Psoas muscle (tissue), 8 donors: ENCODE measurements around the gene HPGDS. TPM values are rescaled to one million over a fixed set of nuclear protein-coding genes. Genes with fewer than 3 reads are reported as not detected.

Experiments
- ATAC-seq, 4 donors: fragments of 200-7000 bp; cut with Tn5 transposase; one replicate each; pipeline ENCODE4 v1.9.1; 2020; ENCODE audit warnings: moderate library complexity in 3 of 4, mild to moderate bottlenecking in 2 of 4
- DNase-seq, 2 donors: peaks; one replicate each; pipeline ENCODE4 v3.0.0-alpha.2; 2020
- H3K27ac ChIP-seq: fragments of 200-600 bp; one replicate; pipeline ENCODE4 v1.8.0; 2022
- H3K27me3 ChIP-seq, 3 donors: fragments of 200-600 bp in 1 of 3; one replicate each; pipeline versions ENCODE4 v1.6.1 to v1.8.0; 2013 to 2022; ENCODE audit warnings: low read length in 2 of 3, mild to moderate bottlenecking in 2 of 3, moderate library complexity in 1 of 3; ENCODE audit not compliant: insufficient read depth in 3 of 3
- H3K36me3 ChIP-seq, 2 donors: fragments of 200-600 bp in 1 of 2; one replicate each; pipeline versions ENCODE4 v1.6.1 to v1.8.0; 2013 to 2022; ENCODE audit warnings: low read depth in 1 of 2, mild to moderate bottlenecking in 1 of 2, moderate library complexity in 1 of 2; ENCODE audit not compliant: insufficient read depth in 1 of 2
- H3K4me1 ChIP-seq: fragments of 200-600 bp; one replicate; pipeline ENCODE4 v1.8.0; 2022
- H3K4me3 ChIP-seq: fragments of 200-600 bp; one replicate; pipeline ENCODE4 v1.8.0; 2022; ENCODE audit warnings: mild to moderate bottlenecking
- H3K9me3 ChIP-seq: fragments of 200-600 bp; one replicate; pipeline ENCODE4 v1.8.0; 2022
- CTCF ChIP-seq: fragments of 200-600 bp; IDR thresholded peaks from one replicate; pipeline ENCODE4 v1.8.0; 2022; ENCODE audit warnings: antibody characterized with exemption
- WGBS, 3 donors: extraction: QIAGEN DNeasy Blood & Tissue Kit; methylation state at CpG; one replicate each; pipeline versions ENCODE4 v1.1.6 to v1.1.7; 2013; 5-methylcytosine and 5-hydroxymethylcytosine counted together
- intact Hi-C, 2 donors: fragments of 100-400 bp; cut with DNase I; formaldehyde crosslinking; loops; one replicate each; pipeline versions ENCODE4 v1.11.0 to v1.14.2; 2022
- polyA plus RNA-seq, 3 donors: library from polyadenylated mRNA; stranded (reverse); fragments of 200-250 nt; gene quantifications; one replicate each; pipeline ENCODE4 v1.2.3, GENCODE V29; 2013
- total RNA-seq, 4 donors: library from RNA; stranded (reverse); fragmentation: NEBNext Ultra II Directional in 2 of 4; extraction: Animal tissue kit (Norgen Biotek cat#: 25700) in 2 of 4; gene quantifications; one replicate each; pipeline versions ENCODE4 v1.2.1 to v1.2.4, GENCODE V29; 2021 to 2023
- donor health status: healthy with polysubstance abuse.
- donor health status: DM: no; HTN: no; CAD: no; lungs with moderate emphysema.
- donor health status: Bipolar disorder and iron deficiency.
- donor health status: healthy.
- donor health status: DM: yes; HTN: yes; CAD: no.
- donor health status: DM: no; HTN: no; CAD: no.
- donor health status: DM: no; HTN: no; CAD: no.
- donor health status: DM: yes; HTN: yes; CAD: no.

The HPGDS gene
- total and polyA plus RNA-seq, 7 donors, result 0.06 to 0.79 (median 0.39) TPM

GRCh38 chr4:94352996-94353395, 10.4 kb upstream of the HPGDS start:
- H3K27me3 ChIP-seq, result no peaks in the 10 kb centered on the region
- no peak overlapping the region for H3K4me3 ChIP-seq
- TF ChIP-seq CTCF, result no peak
- intact Hi-C loops, result loop anchor here in 1 of 2 donors (5.0 kb wide), 1 partner anchor 34 kb away; no protein-coding TSS in a partner anchor
- WGBS, 3 donors, result 73 to 87% (median 85%) methylated on average over 2 of the region's 2 CpGs
- no peaks in the 10 kb centered on the region for H3K4me1 ChIP-seq
- no peak overlapping the region for H3K27ac ChIP-seq
- no peaks in the 10 kb centered on the region for H3K9me3 ChIP-seq
- DNase-seq (no peak), ATAC-seq (peak in 3 of 4 donors; percentile 44 to 73 (median 53))
- no peaks in the 10 kb centered on the region for H3K36me3 ChIP-seq

- intact Hi-C loops, result loop anchor here in 1 of 2 donors (5.0 kb wide), 1 partner anchor 35 kb away; no protein-coding TSS in a partner anchor
- Histone ChIP-seq H3K4me3 (no peak overlapping the region), H3K36me3 (no peaks in the 10 kb centered on the region), H3K4me1 (no peaks in the 10 kb centered on the region), H3K27me3 (no peaks in the 10 kb centered on the region), H3K9me3 (no peaks in the 10 kb centered on the region), H3K27ac (no peak overlapping the region)
- 69 to 73% (median 69%) methylated on average over 4 of the region's 4 CpGs for WGBS, 3 donors
- ATAC-seq (no peak), DNase-seq (no peak)
- no peak for TF ChIP-seq CTCF
These were observed 9.5 kb upstream of the HPGDS start for GRCh38 chr4:94352163-94352562.

GRCh38 chr4:94351319-94351718, 8.7 kb upstream of the HPGDS start:
- Histone ChIP-seq H3K36me3 (no peaks in the 10 kb centered on the region), H3K9me3 (no peaks in the 10 kb centered on the region), H3K27ac (no peak overlapping the region), H3K4me1 (no peaks in the 10 kb centered on the region), H3K4me3 (no peak overlapping the region), H3K27me3 (no peaks in the 10 kb centered on the region)
- TF ChIP-seq CTCF, result no peak
- DNase-seq (no peak), ATAC-seq (no peak)
- intact Hi-C loops, result loop anchor here in 1 of 2 donors (5.0 kb wide), 1 partner anchor 36 kb away; no protein-coding TSS in a partner anchor
- 89 to 96% (median 91%) methylated on average over 1 of the region's 1 CpG for WGBS, 3 donors

GRCh38 chr4:94350095-94350494, 7.5 kb upstream of the HPGDS start:
- H3K27ac ChIP-seq, result no peak overlapping the region
- H3K4me3 ChIP-seq, result no peak overlapping the region
- H3K4me1 ChIP-seq, result no peaks in the 10 kb centered on the region
- 87 to 91% (median 88%) methylated on average over 8 of the region's 8 CpGs for WGBS, 3 donors
- DNase-seq (no peak), ATAC-seq (no peak)
- H3K36me3 ChIP-seq, result no peaks in the 10 kb centered on the region
- TF ChIP-seq CTCF, result no peak
- no peaks in the 10 kb centered on the region for H3K9me3 ChIP-seq
- H3K27me3 ChIP-seq, result no peaks in the 10 kb centered on the region
- intact Hi-C loops, result loop anchor here in 1 of 2 donors (5.0 kb wide), 1 partner anchor 37 kb away; no protein-coding TSS in a partner anchor

- Histone ChIP-seq H3K4me3 (no peak overlapping the region), H3K36me3 (no peaks in the 10 kb centered on the region), H3K27ac (no peak overlapping the region), H3K27me3 (no peaks in the 10 kb centered on the region), H3K9me3 (no peaks in the 10 kb centered on the region), H3K4me1 (no peaks in the 10 kb centered on the region)
- no peak for TF ChIP-seq CTCF
- intact Hi-C loops, result no loop called here
- DNase-seq, result no peak
- WGBS, 3 donors, result 78 to 82% (median 79%) methylated on average over 1 of the region's 1 CpG
- no peak for ATAC-seq
These were observed 6.6 kb upstream of the HPGDS start for GRCh38 chr4:94349193-94349592.
